GM19025 (cell line): Measurements from ENCODE around the gene SMAD4.

ENCODE experiments used
- ATAC-seq: cut with Tn5 transposase; IDR thresholded peaks from one replicate; pipeline ENCODE4 v1.9.1; 2021; ENCODE audit warnings: mild to moderate bottlenecking, low read depth, moderate library complexity; ENCODE audit not compliant: unreplicated experiment

SMAD4 gene

GRCh38 chr18:51020536-51020935 lies 9.5 kb upstream of the SMAD4 start:
- ATAC-seq = no peak

- no peak for ATAC-seq
Observed at GRCh38 chr18:51021226-51021965, 8.6 kb upstream of the SMAD4 start.

GRCh38 chr18:51025512-51025911 lies 4.5 kb upstream of the SMAD4 start:
- ATAC-seq = no peak

GRCh38 chr18:51028201-51028805 lies 1.7 kb upstream of the SMAD4 start:
- ATAC-seq = no peak

GRCh38 chr18:51029378-51029693 lies 677 bp upstream of the SMAD4 start:
- no peak for ATAC-seq

- peak; percentile 53 for ATAC-seq
Observed at GRCh38 chr18:51030537-51031258, 685 bp downstream of the SMAD4 start.

- no peak for ATAC-seq
Observed at GRCh38 chr18:51032193-51032592, 2.2 kb downstream of the SMAD4 start.

- no peak for ATAC-seq
Observed at GRCh38 chr18:51037230-51037629, 7.2 kb downstream of the SMAD4 start.

GRCh38 chr18:51038110-51038509 lies 8.1 kb downstream of the SMAD4 start:
- ATAC-seq = no peak

- ATAC-seq = peak; percentile 49
Observed at GRCh38 chr18:51039138-51040112, 9.4 kb downstream of the SMAD4 start.

GRCh38 chr18:51041677-51042352 lies 11.8 kb downstream of the SMAD4 start:
- ATAC-seq = no peak

GRCh38 chr18:51044928-51045585 lies 15.0 kb downstream of the SMAD4 start:
- no peak for ATAC-seq

- ATAC-seq = no peak
Observed at GRCh38 chr18:51048190-51048589, 18.2 kb downstream of the SMAD4 start.

GRCh38 chr18:51049137-51049536 lies 19.1 kb downstream of the SMAD4 start:
- ATAC-seq = no peak

GRCh38 chr18:51051105-51051712 lies 21.2 kb downstream of the SMAD4 start:
- peak; percentile 74 for ATAC-seq

GRCh38 chr18:51053814-51054213 lies 23.8 kb downstream of the SMAD4 start:
- ATAC-seq = no peak

- ATAC-seq = no peak
Observed at GRCh38 chr18:51054764-51055163, 24.8 kb downstream of the SMAD4 start.

- ATAC-seq = no peak
Observed at GRCh38 chr18:51059969-51060368, 30.0 kb downstream of the SMAD4 start.

GRCh38 chr18:51064256-51064655 lies 34.2 kb downstream of the SMAD4 start:
- ATAC-seq = no peak
